HG02938 (cell line): Measurements from ENCODE around the gene DCC.

Experiments used
- ATAC-seq: cut with Tn5 transposase; IDR thresholded peaks from one replicate; pipeline ENCODE4 v1.9.1; 2021; ENCODE audit warnings: mild to moderate bottlenecking, moderate library complexity; ENCODE audit not compliant: unreplicated experiment

DCC gene

GRCh38 chr18:53324353-53324752 is 984.4 kb downstream of the DCC start:
- no peak for ATAC-seq

- no peak for ATAC-seq
Observed at GRCh38 chr18:53360501-53361443, 1020.8 kb downstream of the DCC start.

GRCh38 chr18:53375621-53376020 is 1035.6 kb downstream of the DCC start:
- no peak for ATAC-seq

GRCh38 chr18:53380063-53380639 is 1040.2 kb downstream of the DCC start:
- ATAC-seq, result no peak

GRCh38 chr18:53382870-53383269 is 1042.9 kb downstream of the DCC start:
- ATAC-seq, result no peak

GRCh38 chr18:53385889-53386288 is 1045.9 kb downstream of the DCC start:
- no peak for ATAC-seq

GRCh38 chr18:53387581-53387980 is 1047.6 kb downstream of the DCC start:
- no peak for ATAC-seq

- no peak for ATAC-seq
Observed at GRCh38 chr18:53402670-53403069, 1062.7 kb downstream of the DCC start.

GRCh38 chr18:53408271-53408670 is 1068.3 kb downstream of the DCC start:
- no peak for ATAC-seq

- ATAC-seq, result no peak
Observed at GRCh38 chr18:53411511-53411910, 1071.5 kb downstream of the DCC start.

GRCh38 chr18:53417003-53417402 is 1077.0 kb downstream of the DCC start:
- no peak for ATAC-seq

GRCh38 chr18:53421869-53422268 is 1081.9 kb downstream of the DCC start:
- ATAC-seq, result no peak

- no peak for ATAC-seq
Observed at GRCh38 chr18:53422896-53423295, 1082.9 kb downstream of the DCC start.

- ATAC-seq, result no peak
Observed at GRCh38 chr18:53426666-53427184, 1086.7 kb downstream of the DCC start.

GRCh38 chr18:53441761-53442414 is 1101.9 kb downstream of the DCC start:
- ATAC-seq, result no peak

- ATAC-seq, result no peak
Observed at GRCh38 chr18:53442415-53442783, 1102.4 kb downstream of the DCC start.

GRCh38 chr18:53443336-53443735 is 1103.3 kb downstream of the DCC start:
- no peak for ATAC-seq

- ATAC-seq, result no peak
Observed at GRCh38 chr18:53443831-53444230, 1103.8 kb downstream of the DCC start.

GRCh38 chr18:53451902-53452301 is 1111.9 kb downstream of the DCC start:
- no peak for ATAC-seq

GRCh38 chr18:53457068-53457467 is 1117.1 kb downstream of the DCC start:
- ATAC-seq, result no peak

- no peak for ATAC-seq
Observed at GRCh38 chr18:53458268-53458667, 1118.3 kb downstream of the DCC start.
